ENCODE results near the gene ATG2B. TPM values are rescaled to one million over a fixed set of nuclear protein-coding genes. Genes with fewer than 3 reads are reported as not detected.
"Not testable (repeated sequence)": the region's sequence is repeated elsewhere in the genome, so short reads cannot be mapped to it uniquely, and the experiment has no call there.

ATG2B gene
- total and polyA plus RNA-seq, 7 experiments from 2014 or later = 1.8 to 43.4 (median 24.7) TPM

DNA sequence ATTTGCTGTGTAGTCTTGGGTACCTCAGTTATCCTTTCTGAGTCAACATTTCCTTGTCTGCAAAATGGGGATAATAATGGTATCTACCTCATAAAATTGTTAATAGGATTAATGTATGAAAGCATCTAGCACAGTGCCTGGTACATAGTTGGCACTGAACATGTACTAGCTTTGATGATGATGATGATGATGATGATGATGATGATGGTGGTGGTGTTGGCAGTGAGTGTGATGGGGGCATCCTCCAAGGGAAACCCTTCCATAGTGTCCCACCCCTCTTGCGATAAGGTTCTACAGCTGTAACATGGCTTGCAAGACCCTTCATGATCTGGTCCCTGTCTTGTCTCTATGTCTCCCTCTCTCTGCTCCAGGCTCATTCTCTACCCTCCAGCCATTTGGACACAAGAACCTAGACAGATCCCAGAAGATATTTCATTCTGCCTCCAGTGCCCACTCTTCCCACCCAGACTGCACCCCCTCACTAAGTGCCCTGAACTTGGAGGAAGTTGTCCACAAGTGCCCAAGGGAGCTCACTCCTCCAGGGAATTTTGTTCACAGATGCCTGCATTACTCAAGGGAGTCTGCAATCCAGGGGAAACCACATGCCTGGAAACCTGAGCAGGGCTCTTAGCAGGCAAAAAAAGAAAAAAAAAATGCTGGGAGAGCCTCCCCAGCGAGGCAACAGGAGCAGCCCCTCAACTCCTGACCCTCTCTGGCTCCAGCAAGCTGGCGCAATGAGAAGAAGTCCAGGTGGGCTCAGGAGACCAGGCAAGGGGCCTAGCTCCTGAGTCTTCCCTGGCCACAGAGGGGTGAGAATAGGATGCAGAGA is 117.2 kb downstream of the ATG2B start:
- peaks cover 0 to 3% (median 0%) of the 10 kb centered on the region in 11 donors for H3K9me3 Mint-ChIP-seq
- no peak overlapping the region for H3K4me3 ChIP-seq (ENCODE audit: low read length)
- no peak overlapping the region for H3K27ac Mint-ChIP-seq
- H3K9me3 ChIP-seq (ENCODE audit: control insufficient read depth in 2 of 3, low read length in 3 of 3) = no peaks in the 10 kb centered on the region
- H3K36me3 Mint-ChIP-seq = no peaks in the 10 kb centered on the region
- no peaks in the 10 kb centered on the region for H3K4me1 Mint-ChIP-seq
- no peak overlapping the region for H3K4me3 Mint-ChIP-seq
- H3K36me3 ChIP-seq (ENCODE audit: control insufficient read depth in 2 of 3, insufficient read depth in 3 of 3, low read length in 3 of 3) = no peaks in the 10 kb centered on the region
- ChIA-PET POLR2A (no interaction called here), CTCF (no interaction called here)
- no peak overlapping the region for H3K27ac ChIP-seq (ENCODE audit: low read depth, low read length)
- H3K4me1 ChIP-seq (ENCODE audit: control insufficient read depth in 2 of 2, insufficient read depth in 2 of 2, low read length in 2 of 2) = no peaks in the 10 kb centered on the region
- intact Hi-C loops (cut with micrococcal nuclease) = no loop called here
- H3K27me3 Mint-ChIP-seq = peaks cover 2 to 23% (median 12%) of the 10 kb centered on the region in 5 donors
- no peak for ATAC-seq
- no peak for DNase-seq
- H3K27me3 ChIP-seq (ENCODE audit: control insufficient read depth in 2 of 2, insufficient read depth in 2 of 2, low read length in 2 of 2) = peaks cover 0 to 3% of the 10 kb centered on the region in 2 donors

GRCh38 chr14:96245074-96245473 is 118.1 kb downstream of the ATG2B start:
- H3K27ac Mint-ChIP-seq; H3K36me3 ChIP-seq (ENCODE audit: control insufficient read depth in 2 of 3, insufficient read depth in 3 of 3, low read length in 3 of 3); ATAC-seq; DNase-seq; H3K9me3 ChIP-seq (ENCODE audit: control insufficient read depth in 2 of 3, low read length in 3 of 3); H3K9me3 Mint-ChIP-seq; H3K36me3 Mint-ChIP-seq; H3K4me1 Mint-ChIP-seq; CTCF ChIA-PET; intact Hi-C loops (cut with micrococcal nuclease); POLR2A ChIA-PET; H3K4me1 ChIP-seq (ENCODE audit: control insufficient read depth in 2 of 2, insufficient read depth in 2 of 2, low read length in 2 of 2); H3K4me3 ChIP-seq (ENCODE audit: low read length); H3K27me3 ChIP-seq (ENCODE audit: control insufficient read depth in 2 of 2, insufficient read depth in 2 of 2, low read length in 2 of 2); H3K4me3 Mint-ChIP-seq; H3K27ac ChIP-seq (ENCODE audit: low read depth, low read length): not testable (repeated sequence)
- peaks cover 2 to 24% (median 12%) of the 10 kb centered on the region in 5 donors for H3K27me3 Mint-ChIP-seq

- no peak for ATAC-seq
- Mint-ChIP-seq H3K4me1 (no peaks in the 10 kb centered on the region), H3K27me3 (peaks cover 4 to 18% (median 9%) of the 10 kb centered on the region in 5 donors), H3K4me3 (no peak overlapping the region), H3K9me3 (peaks cover 0 to 3% (median 0%) of the 10 kb centered on the region in 11 donors), H3K36me3 (no peaks in the 10 kb centered on the region), H3K27ac (peak overlapping the region in 1 of 9 donors; percentile 46)
- H3K27me3 ChIP-seq (ENCODE audit: control insufficient read depth in 2 of 2, insufficient read depth in 2 of 2, low read length in 2 of 2) = peaks cover 0 to 4% of the 10 kb centered on the region in 2 donors
- intact Hi-C loops (cut with micrococcal nuclease) = no loop called here
- H3K27ac ChIP-seq (ENCODE audit: low read depth, low read length) = no peak overlapping the region
- no peaks in the 10 kb centered on the region for H3K36me3 ChIP-seq (ENCODE audit: control insufficient read depth in 2 of 3, insufficient read depth in 3 of 3, low read length in 3 of 3)
- CTCF ChIA-PET = no interaction called here
- no peak overlapping the region for H3K4me3 ChIP-seq (ENCODE audit: low read length)
- no peaks in the 10 kb centered on the region for H3K9me3 ChIP-seq (ENCODE audit: control insufficient read depth in 2 of 3, low read length in 3 of 3)
- POLR2A ChIA-PET = no interaction called here
- no peaks in the 10 kb centered on the region for H3K4me1 ChIP-seq (ENCODE audit: control insufficient read depth in 2 of 2, insufficient read depth in 2 of 2, low read length in 2 of 2)
- no peak for DNase-seq
Measured at GRCh38 chr14:96243785-96244184, 119.4 kb downstream of the ATG2B start.

- H3K27ac Mint-ChIP-seq = no peak overlapping the region
- no peaks in the 10 kb centered on the region for H3K4me1 Mint-ChIP-seq
- H3K4me1 ChIP-seq (ENCODE audit: control insufficient read depth in 2 of 2, insufficient read depth in 2 of 2, low read length in 2 of 2) = no peaks in the 10 kb centered on the region
- peaks cover 0 to 3% (median 0%) of the 10 kb centered on the region in 11 donors for H3K9me3 Mint-ChIP-seq
- H3K27me3 ChIP-seq (ENCODE audit: control insufficient read depth in 2 of 2, insufficient read depth in 2 of 2, low read length in 2 of 2) = peaks cover 0 to 5% of the 10 kb centered on the region in 2 donors
- no peaks in the 10 kb centered on the region for H3K36me3 Mint-ChIP-seq
- DNase-seq (no peak), ATAC-seq (no peak)
- H3K9me3 ChIP-seq (ENCODE audit: control insufficient read depth in 2 of 3, low read length in 3 of 3) = no peaks in the 10 kb centered on the region
- H3K36me3 ChIP-seq (ENCODE audit: control insufficient read depth in 2 of 3, insufficient read depth in 3 of 3, low read length in 3 of 3) = no peaks in the 10 kb centered on the region
- ChIA-PET POLR2A (no interaction called here), CTCF (no interaction called here)
- no peak overlapping the region for H3K27ac ChIP-seq (ENCODE audit: low read depth, low read length)
- H3K4me3 Mint-ChIP-seq = no peak overlapping the region
- intact Hi-C loops (cut with micrococcal nuclease) = no loop called here
- peaks cover 4 to 18% (median 9%) of the 10 kb centered on the region in 5 donors for H3K27me3 Mint-ChIP-seq
- H3K4me3 ChIP-seq (ENCODE audit: low read length) = no peak overlapping the region
Measured at GRCh38 chr14:96242126-96242525, 121.0 kb downstream of the ATG2B start.

GRCh38 chr14:96240641-96241040 is 122.5 kb downstream of the ATG2B start:
- H3K27ac Mint-ChIP-seq = no peak overlapping the region
- H3K27me3 ChIP-seq (ENCODE audit: control insufficient read depth in 2 of 2, insufficient read depth in 2 of 2, low read length in 2 of 2) = peaks cover 0 to 5% of the 10 kb centered on the region in 2 donors
- H3K4me1 Mint-ChIP-seq = peaks cover 0 to under 1% (median 0%) of the 10 kb centered on the region in 7 donors
- no peak overlapping the region for H3K4me3 ChIP-seq (ENCODE audit: low read length)
- H3K36me3 Mint-ChIP-seq = no peaks in the 10 kb centered on the region
- H3K4me1 ChIP-seq (ENCODE audit: control insufficient read depth in 2 of 2, insufficient read depth in 2 of 2, low read length in 2 of 2) = no peaks in the 10 kb centered on the region
- intact Hi-C loops (cut with micrococcal nuclease) = no loop called here
- H3K9me3 Mint-ChIP-seq = peaks cover 0 to 3% (median 0%) of the 10 kb centered on the region in 11 donors
- H3K27me3 Mint-ChIP-seq = peaks cover 1 to 12% (median 8%) of the 10 kb centered on the region in 5 donors
- H3K36me3 ChIP-seq (ENCODE audit: control insufficient read depth in 2 of 3, insufficient read depth in 3 of 3, low read length in 3 of 3) = no peaks in the 10 kb centered on the region
- ATAC-seq = no peak
- no peak overlapping the region for H3K4me3 Mint-ChIP-seq
- POLR2A ChIA-PET = no interaction called here
- no peak for DNase-seq
- H3K9me3 ChIP-seq (ENCODE audit: control insufficient read depth in 2 of 3, low read length in 3 of 3) = no peaks in the 10 kb centered on the region
- H3K27ac ChIP-seq (ENCODE audit: low read depth, low read length) = no peak overlapping the region
- CTCF ChIA-PET = no interaction called here

DNA sequence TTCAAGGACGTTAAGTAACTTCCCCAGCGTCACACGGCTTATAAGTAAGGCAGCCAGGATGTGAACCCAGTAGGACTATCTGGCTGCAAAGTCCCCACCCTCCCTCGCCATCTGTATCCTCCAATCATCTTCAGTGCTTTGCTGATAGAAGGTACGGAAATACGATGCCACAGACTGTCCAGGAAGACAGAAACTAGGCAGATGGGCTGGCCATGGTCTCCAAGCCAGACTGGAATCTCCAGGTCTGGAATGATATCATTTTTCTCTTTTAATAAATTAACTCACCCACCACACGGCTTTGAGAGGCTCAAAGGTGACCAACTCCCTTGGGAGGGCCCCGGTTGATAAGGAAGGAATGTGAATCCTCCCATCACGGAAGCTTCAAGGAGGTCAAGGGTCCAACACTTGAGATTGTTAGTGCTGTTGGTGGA is 123.4 kb downstream of the ATG2B start:
- ATAC-seq = no peak
- H3K36me3 ChIP-seq (ENCODE audit: control insufficient read depth in 2 of 3, insufficient read depth in 3 of 3, low read length in 3 of 3) = no peaks in the 10 kb centered on the region
- Mint-ChIP-seq H3K36me3 (no peaks in the 10 kb centered on the region), H3K4me1 (peaks cover 0 to 5% (median 0%) of the 10 kb centered on the region in 7 donors), H3K27me3 (peaks cover 0 to 12% (median 4%) of the 10 kb centered on the region in 5 donors), H3K27ac (no peak overlapping the region), H3K4me3 (no peak overlapping the region), H3K9me3 (peaks cover 0 to 3% (median 0%) of the 10 kb centered on the region in 11 donors)
- no peaks in the 10 kb centered on the region for H3K9me3 ChIP-seq (ENCODE audit: control insufficient read depth in 2 of 3, low read length in 3 of 3)
- peaks cover 0 to 4% of the 10 kb centered on the region in 2 donors for H3K27me3 ChIP-seq (ENCODE audit: control insufficient read depth in 2 of 2, insufficient read depth in 2 of 2, low read length in 2 of 2)
- no peak overlapping the region for H3K27ac ChIP-seq (ENCODE audit: low read depth, low read length)
- DNase-seq = no peak
- intact Hi-C loops (cut with micrococcal nuclease) = no loop called here
- no peaks in the 10 kb centered on the region for H3K4me1 ChIP-seq (ENCODE audit: control insufficient read depth in 2 of 2, insufficient read depth in 2 of 2, low read length in 2 of 2)
- POLR2A ChIA-PET = no interaction called here
- no peak overlapping the region for H3K4me3 ChIP-seq (ENCODE audit: low read length)
- CTCF ChIA-PET = no interaction called here
